Measurements from ENCODE around the gene JPH3. TPM values are rescaled to one million over a fixed set of nuclear protein-coding genes. Genes with fewer than 3 reads are reported as not detected.
"Not testable (repeated sequence)": the region's sequence is repeated elsewhere in the genome, so short reads cannot be mapped to it uniquely, and the experiment has no call there.

The JPH3 gene
- polyA plus RNA-seq, 1 experiment = 0.02 TPM

GRCh38 chr16:87572959-87573358 lies 29.3 kb upstream of the JPH3 start:
- TF ChIP-seq CTCF (IDR thresholded peaks at IDR 0.05; ENCODE audit: low read depth, low read length) = no peak

GRCh38 chr16:87575027-87575804 lies 27.1 kb upstream of the JPH3 start:
- Histone ChIP-seq H3K27ac (ENCODE audit: low read depth, low read length) (no peak overlapping the region), H3K4me3 (ENCODE audit: low read depth, low read length) (no peak overlapping the region), H3K9me3 (ENCODE audit: control insufficient read depth, insufficient read depth, low read length) (no peaks in the 10 kb centered on the region; the same call in 1 of the 2 replicates), H3K27me3 (ENCODE audit: control insufficient read depth, insufficient read depth, low read length) (peaks cover 12% of the 10 kb centered on the region)
- TF ChIP-seq CTCF (IDR thresholded peaks at IDR 0.05; ENCODE audit: low read depth, low read length) = no peak
- ChIA-PET CTCF (interaction anchor here (0.6 to 1.1 kb wide), 2 partner anchors 52 to 61 kb away, joined by 3 to 5 read pairs; no protein-coding TSS in a partner anchor), POLR2A (interaction anchor here (0.5 kb wide), 1 partner anchor 999 kb away, joined by 5 read pairs; no protein-coding TSS in a partner anchor)
- DNase-seq (ENCODE audit: low read depth, low spot score) = no peak

More at GRCh38 chr16:87572959-87573358, 29.3 kb upstream of the JPH3 start:
- peaks cover 16% of the 10 kb centered on the region for H3K27me3 ChIP-seq (ENCODE audit: control insufficient read depth, insufficient read depth, low read length)
- DNase-seq (ENCODE audit: low read depth, low spot score) = no peak
- no peaks in the 10 kb centered on the region; the same call in 1 of the 2 replicates for H3K9me3 ChIP-seq (ENCODE audit: control insufficient read depth, insufficient read depth, low read length)
- ChIA-PET CTCF (no interaction called here), POLR2A (no interaction called here)
- H3K4me3 ChIP-seq (ENCODE audit: low read depth, low read length) = no peak overlapping the region
- H3K27ac ChIP-seq (ENCODE audit: low read depth, low read length) = no peak overlapping the region

GRCh38 chr16:87576171-87576570 lies 26.1 kb upstream of the JPH3 start:
- ChIA-PET POLR2A (no interaction called here), CTCF (interaction anchor here (0.6 to 1.9 kb wide), 2 partner anchors 60 kb away, joined by 4 to 5 read pairs; no protein-coding TSS in a partner anchor)
- DNase-seq (ENCODE audit: low read depth, low spot score) = no peak
- no peak for TF ChIP-seq CTCF (IDR thresholded peaks at IDR 0.05; ENCODE audit: low read depth, low read length)
- H3K27me3 ChIP-seq (ENCODE audit: control insufficient read depth, insufficient read depth, low read length) = peaks cover 6% of the 10 kb centered on the region
- no peaks in the 10 kb centered on the region for H3K9me3 ChIP-seq (ENCODE audit: control insufficient read depth, insufficient read depth, low read length)
- no peak overlapping the region for H3K4me3 ChIP-seq (ENCODE audit: low read depth, low read length)
- no peak overlapping the region for H3K27ac ChIP-seq (ENCODE audit: low read depth, low read length)

GRCh38 chr16:87578142-87578930 lies 24.0 kb upstream of the JPH3 start:
- not testable (repeated sequence) for H3K27ac ChIP-seq (ENCODE audit: low read depth, low read length); H3K9me3 ChIP-seq (ENCODE audit: control insufficient read depth, insufficient read depth, low read length); DNase-seq (ENCODE audit: low read depth, low spot score); H3K27me3 ChIP-seq (ENCODE audit: control insufficient read depth, insufficient read depth, low read length); H3K4me3 ChIP-seq (ENCODE audit: low read depth, low read length)
- ChIA-PET POLR2A (interaction anchor here (0.6 kb wide), 1 partner anchor 103 kb away, joined by 8 read pairs; no protein-coding TSS in a partner anchor), CTCF (interaction anchor here (1.4 to 1.9 kb wide), 2 partner anchors 58 to 162 kb away, joined by 3 to 4 read pairs; no protein-coding TSS in a partner anchor)

GRCh38 chr16:87579691-87580090 lies 22.6 kb upstream of the JPH3 start:
- Histone ChIP-seq H3K4me3 (ENCODE audit: low read depth, low read length) (no peak overlapping the region), H3K27ac (ENCODE audit: low read depth, low read length) (no peak overlapping the region), H3K9me3 (ENCODE audit: control insufficient read depth, insufficient read depth, low read length) (no peaks in the 10 kb centered on the region; the same call in 1 of the 2 replicates), H3K27me3 (ENCODE audit: control insufficient read depth, insufficient read depth, low read length) (peaks cover 5% of the 10 kb centered on the region)
- ChIA-PET POLR2A (interaction anchor here (0.7 kb wide), 1 partner anchor 132 kb away, joined by 3 read pairs; no protein-coding TSS in a partner anchor), CTCF (no interaction called here)
- DNase-seq (ENCODE audit: low read depth, low spot score) = no peak
- no peak for TF ChIP-seq CTCF (IDR thresholded peaks at IDR 0.05; ENCODE audit: low read depth, low read length)
